SJSA1 (cell line): ENCODE data around the gene IZUMO1. TPM values are rescaled to one million over a fixed set of nuclear protein-coding genes. Genes with fewer than 3 reads are reported as not detected.
A peak's percentile ranks its signal among the peaks of the same experiment; 100 is the strongest.

Experiments used
- DNase-seq, 2 experiments: peaks; one replicate each; pipeline ENCODE4 v3.0.0-alpha.2; 2015 to 2020; ENCODE audit warnings: low spot score in 2 of 2, low read depth in 1 of 2
- H3K27ac ChIP-seq: fragments of 250-450 bp; sonication (Bioruptor Pico); 2 replicates; pipeline ENCODE4 v1.5.1; 2020; ENCODE audit warnings: mild to moderate bottlenecking, moderate library complexity
- H3K27me3 ChIP-seq: fragments of 250-450 bp; sonication (Bioruptor Pico); replicated peaks from 2 replicates; pipeline ENCODE4 v1.5.1; 2020; ENCODE audit warnings: mild to moderate bottlenecking, moderate library complexity
- H3K36me3 ChIP-seq: fragments of 250-450 bp; sonication (Bioruptor Pico); 2 replicates; pipeline ENCODE4 v1.5.1; 2020; ENCODE audit warnings: mild to moderate bottlenecking
- H3K4me1 ChIP-seq: fragments of 250-450 bp; sonication (Bioruptor Pico); replicated peaks from 2 replicates; pipeline ENCODE4 v1.6.1; 2021; ENCODE audit warnings: mild to moderate bottlenecking
- H3K4me3 ChIP-seq: fragments of 250-450 bp; sonication (Bioruptor Pico); 2 replicates; pipeline ENCODE4 v1.5.1; 2020; ENCODE audit warnings: mild to moderate bottlenecking
- H3K9me3 ChIP-seq: fragments of 250-450 bp; sonication (Bioruptor Pico); replicated peaks from 2 replicates; pipeline ENCODE4 v1.5.1; 2020; ENCODE audit warnings: mild to moderate bottlenecking
- total RNA-seq: library from RNA; depleted of rRNA; stranded (reverse); fragments of >200 nt; shearing (Covaris generic); gene quantifications from 2 replicates; pipeline ENCODE4 v1.2.3, GENCODE V29; 2014

IZUMO1 gene
- total RNA-seq, 1 experiment from 2014 or later = not detected

DNA sequence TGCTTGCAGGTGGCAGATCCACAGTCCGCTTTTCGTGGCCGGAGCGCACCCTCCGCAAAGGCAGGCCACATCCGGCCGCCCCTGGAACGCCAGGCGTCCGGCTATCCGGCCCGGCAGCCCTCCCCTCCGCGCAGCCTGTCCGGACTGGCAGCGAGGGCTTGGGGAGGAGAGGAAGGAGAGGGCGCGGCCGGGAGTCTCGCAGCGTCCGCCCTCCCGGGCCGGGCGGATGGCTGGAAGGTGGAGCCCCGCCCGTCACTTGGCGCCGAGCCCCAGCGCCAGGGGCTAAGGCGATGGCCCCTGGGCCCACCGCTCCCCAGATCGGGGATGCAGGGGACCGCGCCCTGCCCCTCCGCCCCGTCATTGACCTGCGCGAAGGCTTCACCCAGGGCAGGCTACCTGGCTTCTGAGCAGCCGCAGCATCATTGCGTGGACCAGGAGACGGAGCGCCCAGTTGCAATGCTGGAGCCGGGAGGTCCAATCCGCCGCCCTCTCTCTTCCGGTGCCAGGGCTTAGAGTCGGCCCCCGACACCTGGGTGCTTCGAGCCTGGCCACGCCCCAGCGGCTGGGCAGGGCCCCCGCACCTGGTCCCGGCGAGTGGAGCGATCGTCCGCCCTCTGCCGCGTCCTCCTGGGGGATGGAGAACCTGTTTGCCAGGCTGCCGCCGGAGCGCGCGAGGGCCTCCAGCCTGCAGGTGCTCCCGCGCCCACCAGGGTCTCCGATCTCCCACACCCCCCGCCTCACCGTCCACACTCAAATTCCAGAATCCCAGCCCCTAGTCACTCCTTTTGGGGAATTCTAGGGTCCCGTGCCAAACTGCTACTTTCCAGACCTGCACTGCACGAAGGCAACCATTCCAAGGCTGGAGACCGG lies 6.0 kb upstream of the IZUMO1 start, which contains the start of gene FUT1:
TSS of gene FUT1 (minus strand) at position 146 of the 870 bp plus-strand sequence. CDS start 1,360 bp downstream, outside the sequence.
- H3K27ac ChIP-seq = no peak within 1 kb of the TSS
- no peak for DNase-seq
- H3K9me3 ChIP-seq = no peaks in the 10 kb centered on the region
- no peaks in the 10 kb centered on the region for H3K36me3 ChIP-seq
- H3K4me1 ChIP-seq = peaks cover 7% of the 10 kb centered on the region; the same call in 1 of the 2 replicates
- no peak within 1 kb of the TSS for H3K4me3 ChIP-seq
- peaks cover 22% of the 10 kb centered on the region for H3K27me3 ChIP-seq

- Histone ChIP-seq H3K36me3 (no peaks in the 10 kb centered on the region), H3K4me1 (peaks cover 7% of the 10 kb centered on the region; the same call in 1 of the 2 replicates), H3K4me3 (no peak overlapping the region)
These were observed 5.3 kb upstream of the IZUMO1 start for GRCh38 chr19:48751845-48752495.

DNA sequence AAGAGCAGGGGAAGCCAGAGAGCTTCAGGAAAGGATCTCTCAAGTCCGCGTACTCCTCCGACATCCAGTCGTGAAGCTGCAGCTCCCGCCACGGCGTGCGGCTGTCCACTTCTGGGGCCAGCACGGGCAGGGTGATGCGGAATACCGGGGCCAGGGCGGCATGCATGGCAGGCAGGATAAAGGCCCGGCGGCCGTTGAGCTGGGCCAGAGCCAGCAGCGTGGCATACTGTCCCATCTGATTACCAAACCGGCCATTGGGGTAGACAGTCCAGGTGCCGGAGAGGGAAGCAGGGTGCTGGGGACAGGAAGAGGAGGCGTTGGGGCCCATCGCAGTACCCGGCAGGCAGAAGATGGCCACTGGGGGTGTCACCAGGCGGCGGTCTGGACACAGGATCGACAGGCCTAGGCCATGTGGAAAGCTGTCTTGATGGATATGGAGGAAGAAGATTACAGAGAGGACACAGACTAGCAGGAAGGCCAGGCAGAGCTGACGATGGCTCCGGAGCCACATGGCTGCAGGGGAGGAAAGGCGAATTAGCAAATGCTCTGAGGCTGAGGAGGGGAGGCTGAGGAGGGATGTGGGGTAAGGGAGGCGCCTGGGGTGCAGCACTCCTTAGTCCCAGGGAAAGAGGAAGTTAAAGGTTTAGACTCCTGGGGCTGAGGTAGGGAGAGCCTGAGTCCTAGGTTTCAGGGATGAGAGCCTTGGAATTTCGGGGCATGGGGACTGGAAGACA lies 4.2 kb upstream of the IZUMO1 start:
- Histone ChIP-seq H3K36me3 (no peaks in the 10 kb centered on the region), H3K27me3 (peaks cover 22% of the 10 kb centered on the region), H3K4me1 (peaks cover 7% of the 10 kb centered on the region; the same call in 1 of the 2 replicates), H3K9me3 (no peaks in the 10 kb centered on the region), H3K4me3 (no peak overlapping the region), H3K27ac (no peak overlapping the region)
- DNase-seq = no peak

More at GRCh38 chr19:48751845-48752495, 5.3 kb upstream of the IZUMO1 start:
- DNase-seq = no peak
- no peak overlapping the region for H3K27ac ChIP-seq
- H3K9me3 ChIP-seq = no peaks in the 10 kb centered on the region
- peaks cover 22% of the 10 kb centered on the region for H3K27me3 ChIP-seq

DNA sequence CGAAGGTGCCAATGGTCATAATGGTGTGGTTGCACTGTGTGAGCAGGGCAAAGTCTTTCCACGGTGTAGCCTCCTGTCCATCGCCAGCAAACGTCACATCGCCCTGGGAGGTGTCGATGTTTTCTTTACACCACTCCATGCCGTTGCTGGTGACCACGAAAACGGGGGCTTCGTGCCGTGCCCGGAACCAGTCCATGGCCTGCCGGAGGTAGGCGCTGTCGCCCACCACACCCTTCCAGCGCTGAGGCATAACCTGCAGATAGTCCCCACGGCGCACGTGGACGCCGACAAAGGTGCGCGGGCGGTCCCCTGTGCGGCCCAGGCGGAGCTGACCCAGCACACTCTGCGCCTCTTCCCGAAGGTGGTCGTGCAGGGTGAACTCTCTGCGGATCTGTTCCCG lies 3.6 kb upstream of the IZUMO1 start:
- no peak overlapping the region for H3K27ac ChIP-seq
- DNase-seq = no peak
- H3K36me3 ChIP-seq = no peaks in the 10 kb centered on the region
- peaks cover 22% of the 10 kb centered on the region for H3K27me3 ChIP-seq
- peaks cover 7% of the 10 kb centered on the region; the same call in 1 of the 2 replicates for H3K4me1 ChIP-seq
- no peak overlapping the region for H3K4me3 ChIP-seq
- no peaks in the 10 kb centered on the region for H3K9me3 ChIP-seq

DNA sequence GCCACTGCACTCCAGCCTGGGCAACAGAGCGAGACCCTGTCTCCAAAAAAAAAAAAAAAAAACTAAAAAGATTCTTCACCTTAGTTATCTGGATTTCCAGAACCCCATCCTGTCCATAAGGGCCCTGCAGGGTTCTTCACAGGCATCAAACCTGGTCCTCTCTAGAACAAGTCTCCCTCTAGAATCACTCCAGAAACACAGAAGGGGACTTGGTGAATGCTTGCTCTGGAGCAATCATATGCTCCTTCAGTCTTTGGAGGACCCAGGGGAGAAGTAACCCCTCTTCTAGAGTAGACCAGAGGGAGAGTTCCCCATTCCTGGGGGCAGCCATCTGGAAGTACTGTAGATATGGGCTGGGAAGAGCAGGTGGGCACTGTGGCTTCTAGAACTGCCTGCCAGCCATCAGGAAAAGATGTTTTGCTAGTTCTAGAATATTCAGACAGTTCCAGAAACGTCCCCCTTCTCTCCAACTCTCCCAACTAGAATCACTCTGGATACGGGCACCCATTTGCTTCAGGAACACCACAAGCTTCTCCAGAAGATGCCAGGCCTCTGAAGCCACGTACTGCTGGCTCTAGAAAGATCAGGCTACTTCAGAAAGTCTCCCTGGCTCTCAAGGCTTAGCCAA lies 3.0 kb upstream of the IZUMO1 start:
- no peak for DNase-seq
- H3K36me3 ChIP-seq = no peaks in the 10 kb centered on the region

DNA sequence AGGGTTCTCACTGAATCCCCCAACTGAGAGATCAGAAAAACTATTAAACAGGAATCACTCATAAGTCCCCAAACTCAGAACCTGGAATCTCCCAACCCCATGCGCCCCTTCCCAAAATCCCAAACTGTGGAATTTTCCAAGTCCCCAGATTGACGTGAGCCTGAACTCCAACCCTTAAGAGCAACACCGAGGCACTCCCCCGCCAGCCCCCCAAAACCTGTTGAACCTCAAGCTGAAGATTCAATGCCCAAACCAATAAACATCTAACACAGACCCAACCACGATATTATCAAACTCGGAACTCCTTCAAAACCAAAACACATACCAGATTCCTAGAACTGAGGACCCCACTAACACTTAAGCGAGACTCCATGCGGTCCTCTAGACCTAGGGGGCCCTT lies 599 bp downstream of the IZUMO1 start:
- Histone ChIP-seq H3K4me3 (no peak overlapping the region), H3K4me1 (no peaks in the 10 kb centered on the region), H3K27ac (no peak overlapping the region), H3K36me3 (no peaks in the 10 kb centered on the region), H3K27me3 (no peaks in the 10 kb centered on the region; the same call in 1 of the 2 replicates), H3K9me3 (no peaks in the 10 kb centered on the region)
- DNase-seq = no peak

More for the DNA sequence above, 3.0 kb upstream of the IZUMO1 start:
- no peak overlapping the region for H3K27ac ChIP-seq
- peaks cover 22% of the 10 kb centered on the region for H3K27me3 ChIP-seq
- H3K9me3 ChIP-seq = no peaks in the 10 kb centered on the region
- no peak overlapping the region for H3K4me3 ChIP-seq
- peaks cover 7% of the 10 kb centered on the region; the same call in 1 of the 2 replicates for H3K4me1 ChIP-seq

GRCh38 chr19:48745208-48745995 lies 1.3 kb downstream of the IZUMO1 start:
- DNase-seq = peak in 1 of 2 experiments; percentile 33
- H3K27me3 ChIP-seq = no peaks in the 10 kb centered on the region; the same call in 1 of the 2 replicates
- no peaks in the 10 kb centered on the region for H3K36me3 ChIP-seq
- H3K9me3 ChIP-seq = no peaks in the 10 kb centered on the region
- H3K27ac ChIP-seq = no peak overlapping the region
- H3K4me1 ChIP-seq = no peaks in the 10 kb centered on the region
- H3K4me3 ChIP-seq = no peak overlapping the region

GRCh38 chr19:48742096-48742495 lies 4.6 kb downstream of the IZUMO1 start:
- H3K27me3 ChIP-seq = peaks cover 6% of the 10 kb centered on the region
- H3K4me3 ChIP-seq = no peak overlapping the region
- no peak overlapping the region for H3K27ac ChIP-seq
- 0 out of 2 replicates have a peak, but pooled peaks cover 2% of the 10 kb centered on the region for H3K9me3 ChIP-seq
- H3K36me3 ChIP-seq = no peaks in the 10 kb centered on the region
- DNase-seq = no peak
- H3K4me1 ChIP-seq = peaks cover 7% of the 10 kb centered on the region

- DNase-seq = no peak
These were observed 5.3 kb downstream of the IZUMO1 start for GRCh38 chr19:48741129-48741999.

GRCh38 chr19:48740164-48740972 lies 6.3 kb downstream of the IZUMO1 start, which contains the start of gene RASIP1:
Gene RASIP1 (minus strand): TSS chr19:48740610. CDS start chr19:48740282, 328 bp downstream.
- peaks cover 7% of the 10 kb centered on the region for H3K4me1 ChIP-seq
- 0 out of 2 replicates have a peak, but pooled peaks cover 2% of the 10 kb centered on the region for H3K9me3 ChIP-seq
- H3K27me3 ChIP-seq = peaks cover 6% of the 10 kb centered on the region
- DNase-seq = no peak
- H3K36me3 ChIP-seq = no peaks in the 10 kb centered on the region
- H3K4me3 ChIP-seq = peak within 1 kb of the TSS; percentile 37
- H3K27ac ChIP-seq = no peak within 1 kb of the TSS

More at GRCh38 chr19:48741129-48741999, 5.3 kb downstream of the IZUMO1 start:
- H3K9me3 ChIP-seq = 0 out of 2 replicates have a peak, but pooled peaks cover 2% of the 10 kb centered on the region
- H3K36me3 ChIP-seq = no peaks in the 10 kb centered on the region
- no peak overlapping the region for H3K4me3 ChIP-seq
- H3K4me1 ChIP-seq = peaks cover 7% of the 10 kb centered on the region
- H3K27me3 ChIP-seq = peaks cover 6% of the 10 kb centered on the region
- no peak overlapping the region for H3K27ac ChIP-seq
